Measurements from ENCODE around the gene MACROD2.

MACROD2 gene

GRCh38 chr20:14724036-14724435 is 728.7 kb downstream of the MACROD2 start:
- no peak for DNase-seq

- no peak for DNase-seq
These were observed 729.2 kb downstream of the MACROD2 start for GRCh38 chr20:14724468-14724867.

- DNase-seq: no peak
These were observed 731.3 kb downstream of the MACROD2 start for GRCh38 chr20:14726591-14726990.

GRCh38 chr20:14727485-14728150 is 732.3 kb downstream of the MACROD2 start:
- DNase-seq: no peak

GRCh38 chr20:14729390-14729789 is 734.1 kb downstream of the MACROD2 start:
- DNase-seq: no peak

GRCh38 chr20:14732343-14732742 is 737.0 kb downstream of the MACROD2 start:
- no peak for DNase-seq

- DNase-seq: no peak
These were observed 737.7 kb downstream of the MACROD2 start for GRCh38 chr20:14732996-14733395.

- DNase-seq: no peak
These were observed 745.1 kb downstream of the MACROD2 start for GRCh38 chr20:14740380-14740779.

GRCh38 chr20:14741616-14742015 is 746.3 kb downstream of the MACROD2 start:
- DNase-seq: no peak

- no peak for DNase-seq
These were observed 749.4 kb downstream of the MACROD2 start for GRCh38 chr20:14744723-14745122.

- no peak for DNase-seq
These were observed 750.5 kb downstream of the MACROD2 start for GRCh38 chr20:14745830-14746229.

GRCh38 chr20:14751191-14751590 is 755.9 kb downstream of the MACROD2 start:
- DNase-seq: no peak

- DNase-seq: no peak
These were observed 762.4 kb downstream of the MACROD2 start for GRCh38 chr20:14757728-14758127.

GRCh38 chr20:14758356-14758755 is 763.0 kb downstream of the MACROD2 start:
- no peak for DNase-seq

- no peak for DNase-seq
These were observed 764.7 kb downstream of the MACROD2 start for GRCh38 chr20:14759979-14760378.

GRCh38 chr20:14761903-14762302 is 766.6 kb downstream of the MACROD2 start:
- no peak for DNase-seq

- DNase-seq: no peak
These were observed 769.4 kb downstream of the MACROD2 start for GRCh38 chr20:14764511-14765369.

- no peak for DNase-seq
These were observed 770.0 kb downstream of the MACROD2 start for GRCh38 chr20:14765370-14765701.

- no peak for DNase-seq
These were observed 778.2 kb downstream of the MACROD2 start for GRCh38 chr20:14773486-14773885.

- DNase-seq: no peak
These were observed 780.5 kb downstream of the MACROD2 start for GRCh38 chr20:14775778-14776177.

GRCh38 chr20:14777591-14777990 is 782.3 kb downstream of the MACROD2 start:
- DNase-seq: no peak

GRCh38 chr20:14778096-14778495 is 782.8 kb downstream of the MACROD2 start:
- no peak for DNase-seq

- no peak for DNase-seq
These were observed 783.6 kb downstream of the MACROD2 start for GRCh38 chr20:14778875-14779274.

- DNase-seq: no peak
These were observed 785.2 kb downstream of the MACROD2 start for GRCh38 chr20:14780508-14780907.

- DNase-seq: no peak
These were observed 787.4 kb downstream of the MACROD2 start for GRCh38 chr20:14782731-14783130.
